ENCODE measurements around the gene NSD2.

GRCh38 chr4:1833307-1834046 is 37.7 kb upstream of the NSD2 start:
- no peak for TF ChIP-seq CTCF (conservative IDR thresholded peaks at IDR 0.05 in 1 of 2, IDR thresholded peaks at IDR 0.05 in 1 of 2; ENCODE audit: extremely low read depth in 1 of 2, insufficient read depth in 1 of 2, low read depth in 1 of 2, low read length in 2 of 2)
- no peak for TF ChIP-seq EZH2 (IDR thresholded peaks at IDR 0.05; ENCODE audit: borderline replicate concordance, low read length)
